Measurements from ENCODE around the gene TTLL11.
"Not testable (repeated sequence)": the region's sequence is repeated elsewhere in the genome, so short reads cannot be mapped to it uniquely, and the experiment has no call there.

Gene TTLL11

DNA sequence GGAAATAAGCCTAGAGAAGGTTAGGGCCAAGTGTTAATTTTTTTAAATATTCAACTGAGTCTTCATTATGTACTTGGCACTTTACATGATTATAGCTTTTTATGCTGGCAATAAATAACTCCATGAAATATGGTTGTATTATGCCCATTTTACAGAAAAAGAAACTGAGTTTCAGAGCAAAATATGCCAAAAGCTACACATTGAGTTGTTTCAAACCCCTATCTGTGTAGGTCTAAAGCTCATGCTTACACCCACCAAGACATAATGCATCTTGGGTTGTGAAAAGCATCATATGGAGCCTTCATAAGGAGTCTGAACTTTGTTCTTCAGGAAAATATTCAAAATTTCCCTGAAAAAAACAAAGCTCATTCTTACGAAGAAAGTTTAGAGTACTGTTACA, 14.6 kb downstream of the TTLL11 start:
- no peak for DNase-seq

DNA sequence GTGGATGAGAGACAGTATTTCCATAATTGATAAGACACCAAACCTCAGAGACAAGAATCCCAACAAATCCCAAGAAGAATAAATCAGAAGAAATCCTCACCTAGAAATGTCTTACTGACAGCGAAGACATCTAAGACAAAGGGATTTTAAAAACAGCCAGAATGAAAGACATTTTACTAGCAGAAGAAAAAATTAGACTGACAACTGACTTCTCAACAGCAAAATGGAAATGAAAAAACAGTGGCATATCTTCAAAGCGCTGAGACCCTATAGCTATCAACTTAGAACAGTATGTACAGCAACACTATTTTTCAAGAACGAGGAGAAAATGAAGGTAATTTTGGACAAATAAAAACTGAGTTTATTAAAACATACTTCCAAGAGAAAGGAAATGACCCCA, 16.3 kb downstream of the TTLL11 start:
- DNase-seq = no peak

DNA sequence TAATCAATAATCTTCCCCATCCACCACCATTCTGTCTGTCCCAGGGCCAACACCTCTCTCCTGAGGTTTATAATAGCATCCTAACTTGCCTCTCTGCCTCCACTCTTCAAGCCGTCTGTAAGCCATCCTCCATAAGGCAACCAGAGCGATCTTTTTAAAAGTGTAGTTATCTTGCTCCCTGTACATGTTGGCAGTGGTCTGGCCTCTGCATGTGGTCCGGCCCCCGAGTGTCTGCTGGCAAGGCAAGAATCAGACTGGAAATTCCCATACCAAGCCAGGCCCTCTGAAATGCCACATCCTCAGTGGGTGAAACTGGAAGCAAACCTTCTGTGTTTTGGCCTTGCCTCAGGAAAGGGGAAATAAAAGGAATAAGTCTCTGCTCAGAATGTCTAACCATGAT, 17.0 kb downstream of the TTLL11 start:
- no peak for DNase-seq

DNA sequence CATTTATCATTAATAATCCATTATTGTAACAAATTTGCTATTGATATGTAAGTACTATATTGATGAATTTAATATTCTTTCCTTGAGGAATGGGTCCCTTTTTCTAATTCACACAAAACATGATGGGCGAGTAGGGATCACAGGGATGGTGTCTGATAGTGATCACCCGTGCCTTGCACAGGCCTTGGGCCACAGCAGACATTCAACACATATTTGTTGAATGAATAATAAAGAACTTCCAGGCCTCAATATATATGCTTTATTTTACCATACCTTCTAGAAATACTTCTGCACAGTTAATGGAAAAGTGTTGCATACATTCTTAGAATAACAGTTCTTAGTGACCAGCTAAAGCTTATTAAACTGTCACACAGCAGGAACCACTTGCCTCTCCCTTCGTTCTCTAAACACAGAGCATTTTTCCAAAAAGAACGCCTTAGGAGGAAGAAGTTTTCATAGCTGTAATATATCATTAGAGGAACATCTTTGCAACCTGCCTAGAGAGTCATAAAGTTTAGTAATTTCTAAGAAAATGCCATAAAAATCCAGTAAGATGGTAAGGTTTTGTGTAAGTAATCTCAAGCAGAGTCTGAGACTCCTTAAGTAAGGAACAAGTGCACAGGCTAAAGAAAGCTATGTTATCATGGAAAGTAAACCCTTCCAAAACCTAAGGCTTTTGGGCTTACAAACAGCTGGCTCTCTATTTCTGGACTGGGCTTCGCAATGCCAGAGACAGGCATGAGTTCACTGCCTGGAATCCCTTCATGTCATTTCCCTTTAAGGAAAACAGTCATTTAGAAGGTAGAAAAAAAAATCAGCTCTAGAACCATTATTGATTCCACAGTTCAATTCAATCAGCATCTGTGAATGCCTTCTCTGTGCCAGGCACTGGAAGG, 17.7 kb downstream of the TTLL11 start:
- DNase-seq = no peak

DNA sequence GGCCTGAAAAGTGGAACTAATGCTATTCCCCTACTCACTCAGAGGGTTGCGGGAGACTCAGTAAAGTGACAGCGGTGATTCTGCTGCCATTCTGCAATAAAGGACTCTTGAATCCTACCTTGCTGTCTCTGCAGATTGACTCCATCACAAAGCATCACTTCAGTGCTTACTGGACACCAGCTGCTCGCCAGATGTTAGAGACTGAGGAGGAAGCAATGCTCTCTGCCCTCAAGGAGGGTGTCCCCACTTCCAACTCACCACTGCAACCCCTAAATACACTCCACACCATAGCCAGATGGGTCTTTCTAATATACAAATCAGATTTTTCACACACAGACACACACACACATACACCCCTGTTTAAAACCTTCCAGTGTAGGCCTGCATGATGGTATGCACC, 21.4 kb downstream of the TTLL11 start:
- no peak for DNase-seq

DNA sequence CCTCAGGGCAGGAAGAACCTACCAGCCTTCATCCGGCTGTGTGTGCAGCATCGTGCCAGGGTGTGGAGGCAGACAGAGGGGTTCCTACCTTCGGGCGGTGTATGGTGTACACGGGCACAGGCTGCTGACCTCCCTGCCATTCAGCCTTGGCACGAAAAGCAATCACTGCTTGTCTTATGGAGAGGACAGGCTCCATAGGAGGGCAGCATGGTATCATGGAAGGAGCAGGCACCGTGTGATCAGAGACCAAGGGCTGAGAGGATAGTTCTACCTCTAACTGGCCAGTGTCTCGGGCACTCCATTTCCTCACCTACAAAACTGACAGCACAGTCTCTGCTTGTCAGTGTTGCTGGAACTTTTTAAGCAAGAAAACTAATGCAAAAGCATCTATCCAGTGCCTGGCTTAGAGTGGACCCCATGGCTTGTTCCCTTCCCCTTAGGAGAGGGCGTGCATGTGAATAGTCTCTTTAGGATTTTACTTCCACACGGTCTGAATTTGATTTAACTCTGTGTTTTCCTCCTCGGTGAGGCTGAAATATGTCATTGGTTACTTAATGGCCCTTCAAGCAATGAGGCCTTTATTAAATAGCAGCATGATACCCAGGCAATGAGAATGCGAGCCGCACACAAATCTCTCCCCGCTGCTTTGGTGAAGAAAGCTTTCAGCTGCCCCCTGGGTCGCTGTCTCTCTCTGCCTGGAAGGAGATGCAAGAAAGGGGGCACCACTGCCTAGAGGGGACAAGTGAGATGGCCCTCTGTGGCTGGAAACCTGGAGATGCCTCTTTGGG, 22.2 kb downstream of the TTLL11 start:
- no peak for DNase-seq

DNA sequence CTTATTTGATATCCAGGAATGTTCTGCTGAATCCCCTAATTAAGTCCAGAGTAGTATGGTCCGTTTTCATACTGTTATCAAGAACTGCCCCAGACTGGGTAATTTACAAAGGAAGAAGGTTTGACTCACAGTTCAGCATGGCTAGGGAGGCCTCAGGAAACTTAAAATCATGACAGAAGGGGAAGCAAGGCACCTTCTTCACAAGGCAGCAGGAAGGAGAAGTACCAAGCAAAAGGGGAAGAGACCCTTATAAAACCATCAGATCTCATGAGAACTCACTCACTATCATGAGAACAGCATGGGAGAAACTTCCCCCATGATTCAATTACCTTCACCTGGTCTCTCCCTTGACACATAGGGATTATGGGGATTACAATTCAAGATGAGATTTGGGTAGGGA, 26.4 kb downstream of the TTLL11 start:
- not testable (repeated sequence) for DNase-seq

DNA sequence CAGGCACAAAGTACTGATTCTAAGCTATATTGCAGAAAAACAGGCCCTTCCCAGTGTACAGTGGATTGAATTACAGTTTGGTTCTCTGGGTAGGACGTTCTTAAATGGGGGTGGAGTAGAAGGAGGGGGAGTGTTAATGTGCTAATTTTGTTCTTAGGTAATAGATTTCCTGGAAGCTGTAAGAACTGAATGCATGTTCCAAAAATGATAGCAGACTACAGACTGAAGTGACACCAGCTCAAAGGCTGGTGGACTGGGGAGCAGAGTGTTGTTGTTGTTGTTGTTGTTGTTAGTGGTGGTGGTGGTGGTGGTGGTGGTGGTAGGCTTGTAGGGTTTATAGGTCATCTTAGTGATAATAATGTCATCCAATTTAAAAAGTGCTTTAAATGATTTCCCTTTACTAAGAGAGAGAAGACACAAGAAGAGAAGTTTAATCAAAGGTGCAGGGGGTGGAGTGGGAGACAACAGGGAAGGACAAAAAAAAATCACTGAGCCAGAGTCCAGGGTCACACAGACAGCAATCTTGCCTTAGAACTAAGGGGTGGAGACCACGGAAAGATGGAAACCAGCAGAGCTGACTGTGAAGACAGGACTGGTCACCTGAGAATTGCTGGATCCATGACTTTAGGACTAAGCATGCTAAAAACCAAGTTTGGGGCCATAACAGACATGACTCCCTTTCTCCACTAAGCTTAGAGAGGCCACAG, 27.0 kb downstream of the TTLL11 start:
- no peak for DNase-seq

DNA sequence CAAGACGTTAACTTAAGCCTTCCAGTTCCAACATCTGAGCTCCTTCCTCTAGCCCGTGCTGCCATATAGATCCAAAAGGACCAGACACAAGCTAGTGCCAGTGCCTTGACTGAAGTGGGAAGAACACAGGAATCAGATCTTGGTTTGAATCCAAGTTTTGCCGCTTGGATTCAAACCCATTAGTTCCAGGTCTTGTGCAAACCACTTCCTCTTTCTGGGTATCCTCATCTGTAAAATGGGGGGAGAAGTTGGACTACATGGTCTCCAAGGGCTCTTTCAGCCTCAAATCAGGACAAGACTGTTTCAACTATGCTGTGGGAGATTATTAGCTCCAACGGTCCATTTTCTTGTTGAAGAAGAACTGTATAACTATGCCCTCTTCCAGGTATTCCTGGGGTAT, 32.6 kb downstream of the TTLL11 start:
- DNase-seq = no peak

DNA sequence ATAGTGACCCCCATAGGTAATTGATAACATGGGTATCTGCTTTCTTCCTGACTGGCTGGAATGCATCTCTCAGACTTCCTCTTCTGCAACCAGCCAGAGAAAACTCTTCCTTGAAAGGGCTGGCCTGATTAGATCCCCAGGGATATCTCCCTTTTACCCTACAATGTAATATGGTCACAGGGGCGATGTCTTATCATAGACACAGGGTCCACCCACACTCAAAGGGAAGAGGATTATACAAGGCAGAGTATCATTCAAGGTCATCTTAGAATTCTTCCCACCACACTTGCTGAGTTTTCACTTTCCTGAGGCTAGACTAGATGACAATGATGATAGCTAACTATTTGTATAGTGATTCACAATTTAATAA, 33.2 kb downstream of the TTLL11 start:
- no peak for DNase-seq

DNA sequence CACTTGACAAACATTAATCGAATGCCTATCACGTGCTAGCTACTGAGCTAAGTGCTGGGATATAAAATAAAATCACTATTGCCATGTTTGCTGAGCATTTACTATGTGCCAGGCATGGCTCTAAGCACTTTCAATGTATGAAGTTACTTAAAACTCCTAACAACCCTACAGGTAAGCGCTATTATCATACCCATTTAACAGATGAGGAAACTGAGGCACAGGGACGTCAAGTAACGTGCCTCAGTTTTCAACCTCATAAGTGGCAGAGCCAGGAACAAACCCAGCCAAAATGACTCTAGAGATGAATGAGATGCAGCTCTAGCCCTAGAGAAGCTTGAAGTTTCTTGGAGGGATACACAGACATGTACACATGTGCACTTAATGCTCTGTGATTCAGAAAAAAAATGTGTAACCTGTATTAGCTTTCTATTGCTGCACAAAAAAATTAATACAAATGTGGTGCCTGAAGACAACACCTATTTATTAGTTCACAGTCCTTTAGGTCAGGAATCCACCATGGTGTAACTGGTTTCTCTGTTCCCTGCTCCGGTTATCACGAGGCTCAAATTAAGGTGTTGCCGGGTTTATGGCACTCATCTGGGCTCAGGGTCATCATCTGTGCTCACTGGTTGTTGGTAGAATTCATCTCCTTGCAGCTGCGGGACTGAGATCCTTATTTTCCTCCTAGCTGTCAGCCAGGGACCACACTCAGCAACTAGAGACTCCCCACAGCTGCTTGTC, 33.7 kb downstream of the TTLL11 start:
- no peak for DNase-seq

DNA sequence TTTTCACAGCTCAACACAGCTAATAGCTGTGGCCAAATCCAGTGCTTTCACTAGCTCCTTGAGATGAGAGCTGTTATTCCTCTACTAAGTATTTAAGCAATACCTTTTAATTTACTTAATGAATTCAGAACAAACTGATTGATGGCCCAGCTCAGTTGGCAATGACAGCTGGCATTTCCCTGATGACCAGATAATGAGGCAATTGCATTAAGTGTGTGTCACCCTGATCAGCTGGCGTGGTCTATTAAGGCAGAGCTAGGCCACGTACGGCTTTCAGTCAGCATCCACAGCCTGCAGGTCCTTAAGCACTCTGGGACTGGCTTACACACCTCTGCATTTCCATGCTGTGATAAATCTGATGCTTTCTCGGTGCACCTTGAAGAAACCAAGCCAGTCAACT, 34.4 kb downstream of the TTLL11 start:
- DNase-seq = no peak

DNA sequence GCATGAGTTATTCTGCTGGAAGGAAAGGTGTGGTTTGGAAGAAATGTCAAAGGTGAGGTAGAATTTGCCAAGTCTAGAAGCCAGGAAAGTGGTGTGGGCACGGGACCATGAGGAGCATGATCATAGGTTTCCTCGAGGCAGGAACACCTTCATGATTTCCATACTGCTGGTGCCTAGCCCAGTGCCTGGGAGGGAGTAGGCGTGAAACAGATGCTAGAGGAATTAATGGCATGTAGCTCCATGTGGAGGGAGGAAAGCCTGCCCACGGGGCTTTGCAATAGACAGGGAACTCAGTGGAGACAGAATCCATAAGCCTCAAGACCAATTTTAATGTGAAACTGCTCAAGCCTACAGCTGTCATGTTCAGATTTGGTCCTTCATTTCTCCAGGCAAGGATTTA, 35.1 kb downstream of the TTLL11 start:
- DNase-seq = no peak

DNA sequence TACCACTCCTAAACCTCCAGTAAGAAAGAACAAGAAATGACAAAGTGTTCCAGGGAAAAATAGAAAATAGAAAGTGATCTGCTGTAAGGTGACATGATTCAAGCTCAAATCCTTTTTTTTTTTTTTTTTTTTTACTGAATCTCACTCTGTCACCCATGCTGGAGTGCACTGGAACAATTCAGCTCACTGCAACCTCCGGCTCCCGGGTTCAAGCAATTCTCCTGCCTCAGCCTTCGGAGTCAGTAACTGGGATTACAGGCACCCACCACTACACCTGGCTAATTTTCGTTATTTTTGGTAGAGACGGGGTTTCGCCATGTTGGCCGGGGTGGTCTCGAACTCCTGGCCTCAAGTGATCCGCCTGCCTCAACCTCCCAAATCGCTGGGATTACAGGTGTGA, 35.9 kb downstream of the TTLL11 start:
- DNase-seq = no peak

DNA sequence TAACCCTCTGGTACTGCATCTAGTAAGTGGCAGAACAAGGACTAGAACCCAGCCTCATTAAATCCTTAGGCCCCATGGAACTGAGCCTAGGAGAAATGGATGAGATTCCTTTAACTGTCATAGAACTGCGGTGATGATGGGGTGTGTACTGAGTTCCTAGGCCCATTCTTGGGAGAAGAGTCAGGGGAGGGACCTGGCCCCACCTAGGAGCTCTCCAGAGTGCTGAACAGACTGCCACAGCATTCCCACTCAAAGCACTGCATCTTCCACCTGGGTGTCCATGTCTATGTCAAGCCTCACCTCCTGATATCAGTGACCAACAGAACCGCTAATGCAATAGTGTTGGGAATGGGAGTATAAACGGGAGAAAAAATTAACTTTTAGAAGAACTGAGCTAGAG, 36.6 kb downstream of the TTLL11 start:
- no peak for DNase-seq

DNA sequence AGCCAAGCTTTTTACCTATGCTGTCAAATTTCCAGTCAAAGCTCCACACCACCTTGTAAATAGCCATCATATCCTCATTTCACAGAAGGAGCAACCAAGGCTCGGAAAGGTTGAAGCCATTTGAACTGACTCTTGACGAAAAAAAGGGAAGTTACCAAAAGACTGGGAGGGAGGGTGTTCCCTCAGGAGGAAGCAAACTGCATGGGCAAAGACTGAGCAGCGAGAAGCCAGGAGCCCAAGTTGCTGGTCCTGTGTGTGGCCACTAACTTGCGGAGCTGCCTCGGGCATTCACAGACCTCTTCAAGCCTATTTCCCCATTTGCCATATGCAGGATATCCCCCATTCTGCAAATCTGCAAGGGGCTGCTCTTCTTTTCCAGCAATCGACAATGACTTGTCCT, 37.4 kb downstream of the TTLL11 start:
- DNase-seq = no peak

DNA sequence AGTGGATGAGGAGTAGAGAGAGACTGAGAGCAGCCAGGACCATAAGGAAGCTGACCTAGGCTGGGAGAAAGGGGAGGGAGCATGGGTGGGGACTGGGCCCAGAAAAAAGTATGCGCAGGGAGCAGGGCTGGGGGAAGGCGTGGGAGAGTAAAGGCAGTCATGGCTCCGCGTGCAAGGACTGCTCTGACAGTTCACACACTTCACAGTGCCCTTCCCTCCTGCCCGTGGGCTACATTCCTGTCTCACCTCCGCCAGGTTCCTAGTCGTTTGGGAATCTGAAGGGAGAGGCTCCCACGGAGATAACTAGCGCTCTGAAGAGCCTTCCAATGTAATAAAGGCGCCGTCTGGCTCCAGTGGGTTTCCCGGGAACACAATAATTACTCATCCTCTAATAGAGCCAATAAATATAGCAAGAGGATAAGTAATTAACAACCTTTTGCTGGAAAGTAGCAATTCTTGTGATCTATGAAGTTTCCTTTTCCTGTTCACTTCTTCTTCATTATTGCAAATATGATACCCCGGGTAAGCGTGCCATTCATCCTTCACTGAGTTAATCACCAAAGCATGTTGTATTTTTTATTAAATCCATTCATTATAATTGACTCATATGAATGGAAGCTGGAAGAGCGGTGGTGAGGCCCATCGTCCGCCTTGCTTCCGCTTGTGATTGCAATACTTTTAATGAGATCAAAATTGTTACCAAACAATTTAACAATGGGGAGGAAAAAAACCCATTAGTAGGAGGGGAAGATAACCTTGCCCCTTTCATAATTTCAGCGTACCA, 39.3 kb downstream of the TTLL11 start:
- no peak for DNase-seq

DNA sequence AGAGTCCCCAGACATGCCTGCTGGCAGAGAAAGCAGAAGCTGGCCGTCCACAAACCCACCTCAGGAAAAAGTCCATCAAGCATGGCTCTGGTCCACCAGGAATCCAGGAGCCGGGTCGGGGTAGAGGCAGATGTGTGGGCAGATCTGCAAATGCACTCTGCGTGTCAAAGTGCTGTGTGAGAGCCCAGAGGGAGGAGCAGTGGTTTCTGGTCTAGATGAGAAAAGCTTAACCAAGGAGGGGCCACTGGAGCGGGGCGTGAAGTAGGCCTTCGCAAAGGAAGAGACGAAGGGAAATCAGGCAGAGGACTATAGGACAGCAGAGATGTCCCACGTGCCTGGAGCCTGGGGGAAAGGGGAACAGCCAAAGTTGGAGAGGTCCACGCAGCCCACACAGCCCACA, 40.0 kb downstream of the TTLL11 start:
- no peak for DNase-seq

DNA sequence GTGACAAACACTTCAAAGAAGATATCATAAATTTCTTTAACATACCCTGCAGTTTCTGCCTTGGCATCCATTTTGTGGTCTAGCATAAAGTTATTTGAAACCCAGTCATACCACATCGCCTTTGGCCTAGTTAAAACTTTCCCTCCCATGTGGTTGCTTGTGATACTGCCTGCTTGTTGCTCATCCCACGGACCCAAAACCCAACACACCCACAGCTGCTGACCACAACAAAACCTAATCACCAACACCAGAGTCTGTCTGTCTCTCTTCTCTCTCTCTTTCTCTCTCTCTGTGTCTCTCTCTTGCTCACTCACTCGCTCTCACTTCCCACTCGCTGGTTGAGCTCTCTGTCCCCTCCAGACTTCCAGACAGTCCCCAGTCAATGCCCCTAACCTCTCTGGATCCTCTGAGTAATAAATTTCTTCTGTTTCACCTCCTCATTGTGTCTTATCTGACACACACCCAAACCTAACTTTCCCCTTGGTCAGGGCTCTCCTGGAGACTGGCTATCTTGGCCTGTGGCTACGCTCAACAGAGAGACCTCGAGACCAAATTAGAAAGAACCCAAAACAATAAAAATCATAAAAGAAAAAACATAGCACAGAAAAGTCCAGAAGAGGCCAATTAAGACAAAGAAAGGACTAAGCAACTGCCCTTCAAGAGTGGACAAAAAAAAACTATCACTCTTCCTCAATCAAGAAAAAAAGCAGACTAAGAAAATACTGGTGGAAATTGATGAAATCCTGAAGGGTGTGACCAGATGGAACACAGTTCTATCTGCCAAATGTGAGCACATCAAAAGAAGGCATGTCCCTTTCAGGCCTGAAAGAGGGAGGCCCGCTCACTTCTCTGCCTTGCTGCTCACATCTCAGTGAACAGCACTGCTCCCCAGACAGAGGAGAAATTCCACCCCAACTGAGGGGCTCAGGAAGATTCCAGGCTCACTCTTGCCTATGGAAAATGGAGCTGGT, 41.5 kb downstream of the TTLL11 start:
- no peak for DNase-seq

DNA sequence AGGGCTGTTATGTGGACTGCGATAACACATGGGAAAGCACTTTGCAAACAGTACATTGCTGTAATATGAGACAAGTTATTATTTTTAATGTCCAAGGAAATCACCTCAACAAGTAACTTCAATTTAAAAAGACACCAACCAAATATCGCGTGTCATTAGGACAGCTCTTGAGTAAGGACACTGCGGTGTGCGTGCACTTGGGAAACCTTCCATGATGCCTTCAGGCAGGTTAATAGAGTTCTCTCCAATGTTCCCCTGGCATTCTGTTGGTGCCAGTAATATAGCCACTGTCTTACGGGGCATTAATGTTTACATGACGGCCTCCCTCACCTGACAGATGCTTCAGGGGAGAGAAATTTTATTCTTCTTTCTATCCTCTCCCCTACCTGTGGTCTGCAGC, 42.9 kb downstream of the TTLL11 start:
- no peak for DNase-seq

DNA sequence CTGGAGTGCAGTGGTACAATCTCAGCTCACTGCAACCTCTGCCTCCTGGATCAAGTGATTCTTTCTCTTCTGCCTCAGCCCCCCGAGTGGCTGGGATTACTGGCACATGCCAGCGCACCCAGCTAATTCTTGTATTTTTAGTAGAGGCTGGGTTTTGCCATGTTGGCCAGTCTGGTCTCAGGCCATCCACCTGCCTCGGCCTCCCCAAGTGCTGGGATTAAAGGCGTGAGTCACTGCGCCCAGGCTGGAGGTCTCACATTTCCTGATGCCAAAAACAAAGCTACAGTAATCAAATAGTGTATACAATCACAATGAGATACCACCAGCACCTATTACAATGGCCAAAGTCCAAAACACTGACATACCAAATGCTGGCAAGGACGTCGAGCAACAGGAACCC, 51.1 kb downstream of the TTLL11 start:
- no peak for DNase-seq

Data from CD4-positive, alpha-beta T cell treated with Interleukin-21 for 1 hour (primary cell).